Measurements from ENCODE around the gene LHPP. TPM values are rescaled to one million over a fixed set of nuclear protein-coding genes. Genes with fewer than 3 reads are reported as not detected.

The LHPP gene
- total RNA-seq, 1 donor from 2014 or later: 18.8 TPM

- Mint-ChIP-seq H3K4me1 (ENCODE audit: unreplicated experiment) (peaks cover 11% of the 10 kb centered on the region), H3K9me3 (ENCODE audit: unreplicated experiment) (no peaks in the 10 kb centered on the region), H3K4me3 (ENCODE audit: unreplicated experiment) (no peak overlapping the region), H3K27me3 (ENCODE audit: unreplicated experiment) (no peaks in the 10 kb centered on the region), H3K36me3 (ENCODE audit: unreplicated experiment) (peaks cover 3% of the 10 kb centered on the region), H3K27ac (ENCODE audit: unreplicated experiment) (no peak overlapping the region)
- TF ChIP-seq CTCF (IDR thresholded peaks at IDR 0.05): no peak
- DNase-seq (ENCODE audit: extremely low spot score, unreplicated experiment): no peak
Observed at GRCh38 chr10:124663228-124663627, 201.6 kb downstream of the LHPP start.

Other genes with a start within 250 kb of the LHPP start
- 113 and 122 TPM in 2 replicates for gene OAT, start 42.9 kb upstream of the LHPP start, total RNA-seq
- not detected in 2 replicates for gene NKX1-2, start 11.8 kb upstream of the LHPP start, total RNA-seq

Measured in osteocyte (in vitro differentiated cells).